Breast epithelium (tissue), 3 donors: ENCODE data around the gene MINDY4.

Experiments
- POLR2AphosphoS5 ChIP-seq, 3 donors: sonication (generic); formaldehyde crosslinking; IDR thresholded peaks; one replicate each; pipeline ENCODE4 v1.6.1; 2017; ENCODE audit warnings: antibody characterized with exemption in 3 of 3
- TF ChIP-seq, protein P1 (sequence below), 3 donors: fragments of 450-650 bp; IDR thresholded peaks; one replicate each; pipeline ENCODE4 v1.5.1; 2016 to 2017; ENCODE audit warnings: antibody characterized with exemption in 3 of 3, mild to moderate bottlenecking in 3 of 3, moderate library complexity in 3 of 3

DNA sequence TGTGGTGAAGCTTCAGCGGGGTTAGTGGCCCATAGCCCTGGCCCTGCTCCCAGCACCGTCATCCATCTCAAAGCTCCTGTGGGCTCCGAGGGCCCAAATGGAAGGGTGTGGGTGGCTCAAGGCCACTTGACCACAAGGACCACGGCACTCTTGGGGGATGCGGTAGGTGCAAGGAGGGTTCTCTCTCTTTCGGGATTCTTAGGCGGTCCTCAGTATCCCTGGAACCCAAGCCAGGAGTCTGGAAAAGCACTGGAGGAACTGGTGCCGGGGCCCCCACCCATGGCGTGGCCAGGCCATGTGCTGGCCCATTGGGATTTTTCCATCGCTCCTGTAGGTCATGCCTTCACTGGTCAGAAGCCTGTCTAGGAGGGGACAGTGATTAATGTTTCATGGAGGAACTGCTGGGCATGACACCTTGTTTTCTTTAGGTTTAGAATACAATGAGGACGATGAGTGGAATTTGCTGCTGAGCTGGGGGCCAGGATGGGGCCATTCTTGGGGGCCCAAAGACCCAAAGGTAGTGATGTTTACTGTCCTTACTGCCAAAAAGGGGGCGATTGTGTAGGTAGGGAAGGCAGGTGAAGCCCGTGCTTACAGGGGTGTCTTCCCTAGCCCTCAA lies 157.1 kb downstream of the MINDY4 start:
- TF ChIP-seq POLR2AphosphoS5 (IDR thresholded peaks at IDR 0.05): no peak
- TF ChIP-seq, protein P1, sequence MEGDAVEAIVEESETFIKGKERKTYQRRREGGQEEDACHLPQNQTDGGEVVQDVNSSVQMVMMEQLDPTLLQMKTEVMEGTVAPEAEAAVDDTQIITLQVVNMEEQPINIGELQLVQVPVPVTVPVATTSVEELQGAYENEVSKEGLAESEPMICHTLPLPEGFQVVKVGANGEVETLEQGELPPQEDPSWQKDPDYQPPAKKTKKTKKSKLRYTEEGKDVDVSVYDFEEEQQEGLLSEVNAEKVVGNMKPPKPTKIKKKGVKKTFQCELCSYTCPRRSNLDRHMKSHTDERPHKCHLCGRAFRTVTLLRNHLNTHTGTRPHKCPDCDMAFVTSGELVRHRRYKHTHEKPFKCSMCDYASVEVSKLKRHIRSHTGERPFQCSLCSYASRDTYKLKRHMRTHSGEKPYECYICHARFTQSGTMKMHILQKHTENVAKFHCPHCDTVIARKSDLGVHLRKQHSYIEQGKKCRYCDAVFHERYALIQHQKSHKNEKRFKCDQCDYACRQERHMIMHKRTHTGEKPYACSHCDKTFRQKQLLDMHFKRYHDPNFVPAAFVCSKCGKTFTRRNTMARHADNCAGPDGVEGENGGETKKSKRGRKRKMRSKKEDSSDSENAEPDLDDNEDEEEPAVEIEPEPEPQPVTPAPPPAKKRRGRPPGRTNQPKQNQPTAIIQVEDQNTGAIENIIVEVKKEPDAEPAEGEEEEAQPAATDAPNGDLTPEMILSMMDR (IDR thresholded peaks at IDR 0.05): no peak
